ENCODE measurements around the gene KDM8.

KDM8 gene

DNA sequence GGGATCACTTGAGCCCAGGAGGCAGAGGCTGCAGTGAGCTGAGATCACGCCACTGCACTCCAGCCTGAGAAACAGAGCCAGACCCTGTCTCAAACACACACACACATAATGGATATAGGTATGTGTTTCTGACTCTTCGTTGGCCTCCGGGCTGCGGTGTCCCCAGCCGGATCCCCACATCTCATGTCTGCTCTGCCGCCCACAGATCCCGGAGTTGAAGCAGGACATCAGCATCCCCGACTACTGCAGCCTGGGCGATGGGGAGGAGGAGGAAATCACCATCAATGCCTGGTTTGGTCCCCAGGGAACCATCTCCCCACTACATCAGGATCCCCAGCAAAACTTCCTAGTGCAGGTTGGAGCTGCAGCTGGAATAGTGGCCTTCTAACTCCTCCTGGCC lies 15.4 kb downstream of the KDM8 start:
- no peak for DNase-seq

DNA sequence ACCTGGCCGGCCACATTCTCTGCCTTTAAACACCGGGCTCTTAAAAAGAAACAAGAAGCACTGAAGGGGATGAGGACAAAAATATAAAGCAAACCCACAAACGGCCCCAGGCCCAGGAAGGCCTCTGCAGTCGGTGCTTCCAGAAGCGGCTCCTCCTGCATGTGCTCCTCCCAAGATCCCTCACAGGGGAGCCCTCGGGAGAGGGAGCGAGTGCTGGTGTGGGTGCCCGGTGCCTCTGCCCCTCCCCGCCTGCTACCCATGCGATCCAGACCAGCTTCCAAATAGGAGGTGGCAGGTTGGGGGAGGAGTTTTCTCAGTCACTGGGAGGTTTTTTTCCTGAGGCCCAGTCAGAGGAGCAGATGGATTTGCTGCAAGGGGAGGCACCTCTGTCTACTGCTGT lies 15.8 kb downstream of the KDM8 start:
- DNase-seq, result no peak

DNA sequence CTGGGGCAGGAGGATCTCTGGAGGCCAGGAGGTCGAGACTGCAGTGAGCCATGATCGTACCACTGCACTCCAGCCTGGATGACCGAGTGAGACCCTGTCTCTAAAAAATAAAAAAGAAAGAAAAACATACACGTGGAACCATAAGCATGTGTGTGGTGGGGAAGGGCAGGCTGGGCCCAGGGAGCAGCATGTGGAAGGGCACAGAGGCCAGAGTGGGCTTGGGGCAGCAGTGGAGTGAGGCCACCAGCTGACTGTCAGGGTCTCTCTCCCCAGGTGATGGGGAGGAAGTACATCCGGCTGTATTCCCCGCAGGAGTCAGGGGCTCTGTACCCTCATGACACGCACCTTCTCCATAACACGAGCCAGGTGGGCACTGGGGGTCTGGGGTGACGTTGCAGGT lies 16.8 kb downstream of the KDM8 start:
- DNase-seq, result no peak

DNA sequence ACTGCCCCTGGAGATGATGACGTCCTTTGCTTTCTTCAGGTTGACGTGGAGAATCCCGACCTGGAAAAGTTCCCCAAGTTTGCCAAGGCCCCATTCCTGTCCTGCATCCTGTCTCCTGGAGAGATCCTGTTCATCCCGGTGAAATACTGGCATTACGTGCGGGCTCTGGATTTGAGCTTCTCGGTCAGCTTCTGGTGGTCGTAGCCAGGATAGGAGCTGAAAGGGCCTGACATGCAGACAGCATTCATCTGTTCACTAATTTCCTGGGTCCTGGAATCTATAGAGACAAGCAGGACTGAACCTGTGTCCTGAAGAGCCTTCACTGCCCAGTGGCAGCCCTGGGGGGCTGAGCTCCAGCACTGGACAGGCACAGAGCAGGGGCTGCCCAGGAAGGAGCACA lies 17.2 kb downstream of the KDM8 start:
- no peak for DNase-seq

DNA sequence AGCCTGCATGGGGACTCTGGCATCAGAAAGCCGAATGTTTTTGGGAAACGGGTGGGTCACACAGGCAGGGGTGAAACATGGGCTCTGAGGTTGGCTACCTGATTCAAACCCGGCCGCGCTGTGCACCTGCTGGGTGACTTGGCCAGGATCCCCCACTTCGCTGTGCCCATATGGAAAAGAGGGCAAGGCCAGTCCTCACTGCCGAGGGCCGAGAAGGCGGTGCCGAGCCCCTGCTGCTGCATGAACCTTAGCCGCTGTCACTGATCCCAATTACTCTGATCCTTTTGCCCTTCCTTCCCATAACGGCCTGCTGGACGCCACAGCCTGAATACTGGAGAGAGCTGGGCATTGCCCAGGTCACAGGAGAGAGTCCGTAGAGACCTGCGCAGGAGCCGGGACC lies 17.7 kb downstream of the KDM8 start:
- no peak for DNase-seq

GRCh38 chr16:27221576-27222248 lies 18.4 kb downstream of the KDM8 start:
- no peak for DNase-seq

GRCh38 chr16:27222249-27223225 lies 19.2 kb downstream of the KDM8 start:
- DNase-seq, result no peak

- no peak for DNase-seq
These were observed 19.9 kb downstream of the KDM8 start for GRCh38 chr16:27223226-27223610.

DNA sequence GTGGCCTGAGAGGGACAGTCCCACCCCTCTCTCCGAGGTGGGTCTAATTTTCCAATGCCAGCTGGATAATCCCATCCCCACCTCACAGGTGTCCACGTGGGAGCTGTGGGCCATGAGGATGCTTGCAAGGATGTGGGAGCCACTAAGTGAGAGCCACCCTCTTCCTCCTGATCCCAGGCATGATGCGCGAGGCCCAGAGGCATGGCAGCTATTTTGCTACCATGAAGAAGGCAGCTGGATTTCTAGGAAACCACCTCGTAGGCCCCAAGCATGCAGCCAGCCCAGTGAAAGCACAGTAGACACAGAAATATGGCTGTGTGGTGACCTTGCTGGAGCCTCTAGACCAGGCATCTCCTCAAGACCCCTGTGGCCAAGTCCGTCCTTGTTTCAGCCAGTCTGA lies 20.4 kb downstream of the KDM8 start:
- DNase-seq, result no peak

- no peak for DNase-seq
These were observed 21.0 kb downstream of the KDM8 start for GRCh38 chr16:27224271-27224737.

- DNase-seq, result no peak
These were observed 21.5 kb downstream of the KDM8 start for GRCh38 chr16:27224741-27225300.

- no peak for DNase-seq
These were observed 22.4 kb downstream of the KDM8 start for GRCh38 chr16:27225536-27226360.

GRCh38 chr16:27226476-27226875 lies 23.1 kb downstream of the KDM8 start:
- DNase-seq, result no peak

- DNase-seq, result no peak
These were observed 23.8 kb downstream of the KDM8 start for GRCh38 chr16:27226976-27227705.

GRCh38 chr16:27228045-27228444 lies 24.7 kb downstream of the KDM8 start:
- no peak for DNase-seq

- no peak for DNase-seq
These were observed 25.5 kb downstream of the KDM8 start for GRCh38 chr16:27228621-27229501.

GRCh38 chr16:27229891-27230470 lies 26.7 kb downstream of the KDM8 start:
- DNase-seq, result no peak

DNA sequence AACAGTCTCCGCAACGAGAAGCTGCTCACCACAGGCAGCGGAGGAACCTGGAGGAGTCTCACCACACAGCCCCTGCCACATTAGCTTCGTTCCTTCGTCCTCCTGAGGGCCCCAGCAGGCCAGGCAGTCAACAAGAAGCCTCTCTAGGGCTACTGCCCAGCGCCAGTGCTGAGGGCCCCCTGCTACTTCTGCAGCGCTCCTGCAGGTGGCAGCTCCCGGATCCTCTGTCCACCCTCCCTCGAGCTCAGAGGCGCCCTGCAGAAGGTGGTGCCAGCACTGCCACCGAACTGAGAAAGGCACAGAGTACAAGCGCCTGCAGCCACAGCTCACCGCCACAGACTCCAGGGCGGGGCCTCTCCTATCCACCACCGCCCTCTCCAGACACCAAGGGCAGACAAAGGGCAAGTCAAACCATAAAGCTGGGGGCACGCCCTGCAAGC lies 27.3 kb downstream of the KDM8 start:
- no peak for DNase-seq

DNA sequence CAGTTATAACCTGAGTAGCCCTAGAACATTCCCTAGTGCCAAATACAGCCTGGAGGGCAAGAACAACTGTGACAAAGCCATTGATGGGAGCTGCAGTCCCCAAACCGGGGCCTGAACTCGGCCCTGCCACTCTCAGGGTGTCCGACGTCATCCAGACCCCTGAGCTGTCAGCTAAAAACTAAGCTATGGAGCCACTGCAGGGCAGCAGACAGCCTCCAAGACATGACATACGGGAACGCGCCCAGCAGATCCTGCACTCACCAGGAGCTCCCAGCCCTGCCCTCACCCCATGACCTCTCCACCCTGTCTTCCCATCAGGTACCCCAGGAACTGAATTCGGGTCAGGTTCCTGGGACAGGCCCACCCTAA lies 28.4 kb downstream of the KDM8 start:
- no peak for DNase-seq

DNA sequence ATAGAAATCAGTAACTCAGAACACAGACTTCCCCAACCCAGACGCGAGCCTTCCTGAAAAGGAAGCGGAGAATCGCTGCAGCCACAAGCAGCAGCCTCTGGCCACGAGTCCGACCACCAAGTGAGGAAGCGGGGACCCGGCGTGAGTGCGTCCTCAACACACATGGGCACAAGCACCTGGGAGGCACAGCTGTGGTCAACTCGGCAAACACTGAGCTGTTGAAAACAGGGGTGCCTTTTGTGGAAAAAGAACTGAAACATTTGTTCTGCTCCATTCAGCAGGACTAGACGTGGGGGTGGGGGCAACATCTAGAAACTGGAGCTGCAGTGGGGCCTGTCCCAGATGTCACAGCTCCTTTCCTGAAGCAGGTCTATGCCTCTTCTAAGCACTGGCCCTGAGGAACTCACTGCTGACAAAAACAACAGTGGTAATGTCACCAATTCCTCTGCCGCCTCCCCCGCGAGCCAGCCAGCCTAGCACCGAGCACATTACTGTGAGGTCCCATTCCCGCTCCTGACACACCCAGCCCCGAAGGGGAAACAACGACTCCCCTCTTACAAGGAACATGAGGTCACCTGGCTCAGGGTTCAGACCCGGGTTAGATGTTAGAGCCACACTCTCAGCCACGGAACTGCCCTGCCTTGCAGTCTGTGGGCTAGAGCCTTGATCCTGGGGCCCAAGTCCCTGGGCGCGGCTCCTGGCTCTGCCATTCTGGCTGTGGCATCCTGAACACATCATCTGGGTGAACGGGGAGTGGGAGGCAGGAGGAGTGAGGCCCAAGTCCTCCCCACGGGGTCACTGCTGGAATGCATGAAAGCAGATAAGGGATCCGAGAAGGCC lies 29.0 kb downstream of the KDM8 start:
- DNase-seq, result no peak

Data from NCI-H187 treated with DMSO at 0.1 percent for 48 hours (cell line).